Activated B cell treated with CpG ODN at 0.5 μM for 24 hours (primary cell): ENCODE data around the gene HRK. TPM values are rescaled to one million over a fixed set of nuclear protein-coding genes. Genes with fewer than 3 reads are reported as not detected.

Experiments used
- ATAC-seq: fragments of 200-7000 bp; cut with Tn5 transposase; one replicate; pipeline ENCODE4 v1.10.0; 2021; ENCODE audit warnings: low read depth, mild to moderate bottlenecking, moderate library complexity
- CTCF ChIA-PET: fragments of 350-600 bp; sonication (Branson Sonifier 250); formaldehyde crosslinking; loops from one replicate; lab custom pipeline; 2021; ENCODE audit warnings: antibody characterized with exemption; lab: Charles Lee
- POLR2A ChIA-PET: fragments of 350-600 bp; sonication (Branson Sonifier 250); formaldehyde crosslinking; loops from one replicate; lab custom pipeline; 2021; ENCODE audit warnings: antibody characterized with exemption; lab: Charles Lee
- DNase-seq: peaks from one replicate; pipeline ENCODE4 v3.0.0; 2022
- H3K27ac Mint-ChIP-seq: one replicate; pipeline ENCODE4 v1.8.0; 2020; ENCODE audit warnings: mixed read lengths
- H3K27me3 Mint-ChIP-seq: one replicate; pipeline ENCODE4 v1.8.0; 2021; ENCODE audit warnings: mixed read lengths
- H3K36me3 Mint-ChIP-seq: one replicate; pipeline ENCODE4 v1.8.0; 2021; ENCODE audit warnings: low read depth, mixed read lengths
- H3K4me1 Mint-ChIP-seq: one replicate; pipeline ENCODE4 v1.8.0; 2021; ENCODE audit warnings: mixed read lengths
- H3K4me3 Mint-ChIP-seq: one replicate; pipeline ENCODE4 v1.8.0; 2020; ENCODE audit warnings: mild to moderate bottlenecking, mixed read lengths
- H3K9me3 Mint-ChIP-seq: one replicate; pipeline ENCODE4 v1.8.0; 2020; ENCODE audit warnings: mixed read lengths
- CTCF ChIP-seq: fragments of 200-600 bp; IDR thresholded peaks from one replicate; pipeline ENCODE4 v1.8.0; 2022; ENCODE audit warnings: antibody characterized with exemption, mild to moderate bottlenecking
- intact Hi-C: fragments of 100-400 bp; cut with micrococcal nuclease; formaldehyde crosslinking; loops from one replicate; pipeline ENCODE4 v1.15.1; 2024
- total RNA-seq: library from RNA; stranded (reverse); gene quantifications from 2 replicates; pipeline ENCODE4 v1.2.3, GENCODE V29; 2022

HRK gene
- total RNA-seq, 1 donor from 2014 or later = 4.7 TPM

- peaks cover 41% of the 10 kb centered on the region for H3K4me1 Mint-ChIP-seq
- CTCF ChIA-PET = interaction anchor here (1.0 to 2.7 kb wide), 5 partner anchors 11 to 177 kb away, joined by 3 to 26 read pairs (median 4); no protein-coding TSS in a partner anchor
- no peaks in the 10 kb centered on the region for H3K9me3 Mint-ChIP-seq
- intact Hi-C loops = loop anchor here (2.0 to 5.0 kb wide), 4 partner anchors 62 to 1137 kb away; partner anchors contain the start of gene RFC5
- no peak for TF ChIP-seq CTCF
- peak; percentile 18 for DNase-seq
- H3K4me3 Mint-ChIP-seq = peak overlapping the region; percentile 85
- H3K36me3 Mint-ChIP-seq = no peaks in the 10 kb centered on the region
- ATAC-seq = no peak
- H3K27me3 Mint-ChIP-seq = peaks cover 35% of the 10 kb centered on the region
- peak overlapping the region; percentile 77 for H3K27ac Mint-ChIP-seq
- POLR2A ChIA-PET = interaction anchor here (0.7 to 3.9 kb wide), 5 partner anchors 17 to 78 kb away, joined by 3 to 18 read pairs (median 4); no protein-coding TSS in a partner anchor
These were observed 926 bp downstream of the HRK start for GRCh38 chr12:116880213-116880816.

GRCh38 chr12:116879509-116880212 lies 1.6 kb downstream of the HRK start:
- CTCF ChIA-PET = interaction anchor here (1.0 to 1.4 kb wide), 3 partner anchors 11 to 171 kb away, joined by 3 to 4 read pairs (median 4); no protein-coding TSS in a partner anchor
- intact Hi-C loops = loop anchor here (2.0 to 5.0 kb wide), 4 partner anchors 61 to 1138 kb away; partner anchors contain the start of gene RFC5
- Mint-ChIP-seq H3K4me1 (peaks cover 39% of the 10 kb centered on the region), H3K27ac (peak overlapping the region; percentile 77), H3K4me3 (peak overlapping the region; percentile 85), H3K27me3 (peaks cover 37% of the 10 kb centered on the region), H3K36me3 (peaks cover 2% of the 10 kb centered on the region), H3K9me3 (peaks cover 2% of the 10 kb centered on the region)
- POLR2A ChIA-PET = interaction anchor here (0.6 to 3.9 kb wide), 5 partner anchors 16 to 77 kb away, joined by 3 to 18 read pairs (median 4); no protein-coding TSS in a partner anchor
- peak; percentile 22 for ATAC-seq
- no peak for TF ChIP-seq CTCF
- peak; percentile 24 for DNase-seq

GRCh38 chr12:116878567-116879508 lies 2.4 kb downstream of the HRK start:
- intact Hi-C loops = no loop called here
- peak; percentile 18 for DNase-seq
- Mint-ChIP-seq H3K4me3 (peak overlapping the region; percentile 85), H3K9me3 (peaks cover 7% of the 10 kb centered on the region), H3K4me1 (peaks cover 42% of the 10 kb centered on the region), H3K36me3 (peaks cover 7% of the 10 kb centered on the region), H3K27me3 (peaks cover 43% of the 10 kb centered on the region), H3K27ac (peak overlapping the region; percentile 6)
- TF ChIP-seq CTCF = no peak
- ChIA-PET CTCF (interaction anchor here (1.0 to 1.4 kb wide), 2 partner anchors 17 to 170 kb away, joined by 4 read pairs; no protein-coding TSS in a partner anchor), POLR2A (interaction anchor here (0.6 to 3.9 kb wide), 4 partner anchors 12 to 607 kb away, joined by 3 to 18 read pairs (median 4); no protein-coding TSS in a partner anchor)
- no peak for ATAC-seq

GRCh38 chr12:116876151-116876869 lies 4.9 kb downstream of the HRK start:
- POLR2A ChIA-PET = interaction anchor here (0.6 kb wide), 1 partner anchor 442 kb away, joined by 6 read pairs; no protein-coding TSS in a partner anchor
- CTCF ChIA-PET = interaction anchor here (0.7 kb wide), 1 partner anchor 148 kb away, joined by 3 read pairs; no protein-coding TSS in a partner anchor
- peaks cover 29% of the 10 kb centered on the region for H3K4me1 Mint-ChIP-seq

More at GRCh38 chr12:116876151-116876869, 4.9 kb downstream of the HRK start:
- H3K9me3 Mint-ChIP-seq = peaks cover 7% of the 10 kb centered on the region
- H3K4me3 Mint-ChIP-seq = no peak overlapping the region
- ATAC-seq (no peak), DNase-seq (no peak)
- H3K27me3 Mint-ChIP-seq = peaks cover 34% of the 10 kb centered on the region
- H3K27ac Mint-ChIP-seq = no peak overlapping the region
- intact Hi-C loops = no loop called here
- peaks cover 7% of the 10 kb centered on the region for H3K36me3 Mint-ChIP-seq
- TF ChIP-seq CTCF = no peak
